K562 (cell line): ENCODE data around the gene ATF4. TPM values are rescaled to one million over a fixed set of nuclear protein-coding genes. Genes with fewer than 3 reads are reported as not detected.
A peak's percentile ranks its signal among the peaks of the same experiment; 100 is the strongest.

ENCODE experiments used
- CCNT2 ChIP-seq: IDR thresholded peaks from 2 replicates; pipeline ENCODE4 v1.6.1; 2011; ENCODE audit warnings: borderline replicate concordance, low read depth, mild to moderate bottlenecking, moderate library complexity, mixed read lengths, low read length; ENCODE audit not compliant: insufficient read length; ENCODE audit errors: extremely low read depth
- CXXC5 ChIP-seq: fragments of 250-450 bp; sonication (Bioruptor Pico); IDR thresholded peaks from 2 replicates; pipeline ENCODE4 v1.8.0; 2022; ENCODE audit warnings: inconsistent platforms, mild to moderate bottlenecking, moderate library complexity
- DDX20 ChIP-seq: fragments of 450-650 bp; IDR thresholded peaks from 2 replicates; pipeline ENCODE4 v1.6.1; 2016; ENCODE audit warnings: missing genetic modification characterization, low read depth, mild to moderate bottlenecking, missing compliant biosample characterization, moderate library complexity
- EP300 ChIP-seq: IDR thresholded peaks from 2 replicates; pipeline ENCODE4 v1.6.1; 2012; ENCODE audit warnings: low read length, improper control_type of control experiment
- L3MBTL2 ChIP-seq: fragments of 450-650 bp; IDR thresholded peaks from 2 replicates; pipeline ENCODE4 v1.6.1; 2016; ENCODE audit warnings: mild to moderate bottlenecking, moderate library complexity
- POLR2G ChIP-seq: fragments of 200-400 bp; formaldehyde crosslinking; IDR thresholded peaks from 2 replicates; pipeline ENCODE4 v1.6.1; 2017; ENCODE audit warnings: low read depth, mild to moderate bottlenecking, antibody characterized with exemption, low read length, moderate library complexity
- PRPF4 ChIP-seq: fragments of 200-400 bp; formaldehyde crosslinking; IDR thresholded peaks from one replicate; pipeline ENCODE4 v1.6.1; 2017; ENCODE audit warnings: low read length, low read depth, mild to moderate bottlenecking; ENCODE audit not compliant: insufficient read depth, poor library complexity, severe bottlenecking
- SMARCE1 ChIP-seq: fragments of 450-650 bp; IDR thresholded peaks from 2 replicates; pipeline ENCODE4 v1.7.1; 2016; ENCODE audit warnings: mild to moderate bottlenecking
- SRSF3 ChIP-seq: fragments of 200-400 bp; formaldehyde crosslinking; IDR thresholded peaks from 2 replicates; pipeline ENCODE4 v1.6.1; 2016; ENCODE audit warnings: mild to moderate bottlenecking, low read length, moderate library complexity; ENCODE audit not compliant: insufficient read depth
- polyA plus RNA-seq, 8 experiments: library from polyadenylated mRNA; depleted of rRNA in 4 of 8; stranded (reverse) in 5 of 8; unstranded in 3 of 8; fragments of >200 nt; fragmentation: Nextera tagmentation in 2 of 8; fragmentation: Illumina TruSeq in 1 of 8; extraction: Ambion mirVana in 2 of 8; extraction: Trizol in 1 of 8; gene quantifications; 2 replicates each; pipeline versions ENCODE4 v1.2.1 to v1.2.3, GENCODE V29; 2011 to 2014; ENCODE audit warnings: inconsistent platforms in 1 of 8, missing spikeins in 1 of 8
- total RNA-seq, 7 experiments: library from RNA; depleted of rRNA in 6 of 7; stranded (reverse); fragments of >200 nt in 6 of 7; fragmentation: Illumina TruSeq in 2 of 7; extraction: Trizol in 2 of 7; gene quantifications; 2 replicates each; pipeline versions ENCODE4 v1.2.1 to v1.2.3, GENCODE V29; 2011 to 2021; ENCODE audit warnings: low replicate concordance in 1 of 7
- TF ChIP-seq, protein P1 (sequence below): fragments of 450-650 bp; IDR thresholded peaks from 2 replicates; pipeline ENCODE4 v1.6.1; 2016; ENCODE audit warnings: mild to moderate bottlenecking, moderate library complexity
- TF ChIP-seq, protein P2 (sequence below): fragments of 150-350 bp; conservative IDR thresholded peaks from 2 replicates; pipeline ENCODE4 v1.6.1; 2014; ENCODE audit warnings: low read length
- TF ChIP-seq, protein P3 (sequence below): sonication (generic); formaldehyde crosslinking; IDR thresholded peaks from 2 replicates; pipeline ENCODE4 v1.8.1; 2022; ENCODE audit warnings: missing genetic modification reagents

Gene ATF4
- total and polyA plus RNA-seq, 9 of the 15 experiments (the other 6 are each of a cell fraction or from before 2014, with no cell fraction given) = 93.1 to 723 (median 355) TPM

DNA sequence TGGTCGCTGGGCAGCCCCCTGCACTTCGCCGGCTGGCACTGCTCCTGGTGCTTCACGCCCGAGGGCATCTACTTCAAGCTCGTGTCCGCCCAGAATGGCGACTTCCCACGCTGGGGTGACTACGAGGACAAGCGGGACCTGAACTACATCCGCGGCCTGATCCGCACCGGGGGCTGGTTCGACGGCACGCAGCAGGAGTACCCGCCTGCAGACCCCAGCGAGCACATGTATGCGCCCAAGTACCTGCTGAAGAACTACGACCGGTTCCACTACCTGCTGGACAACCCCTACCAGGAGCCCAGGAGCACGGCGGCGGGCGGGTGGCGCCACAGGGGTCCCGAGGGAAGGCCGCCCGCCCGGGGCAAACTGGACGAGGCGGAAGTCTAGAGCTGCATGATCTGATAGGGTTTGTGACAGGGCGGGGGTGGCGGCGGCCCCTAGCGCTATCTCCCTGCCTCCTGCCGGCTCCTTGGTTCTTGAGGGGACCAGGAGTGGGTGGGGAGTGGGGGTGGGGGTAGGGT is 31.7 kb upstream of the ATF4 start (continued):
- TF ChIP-seq, protein P1, sequence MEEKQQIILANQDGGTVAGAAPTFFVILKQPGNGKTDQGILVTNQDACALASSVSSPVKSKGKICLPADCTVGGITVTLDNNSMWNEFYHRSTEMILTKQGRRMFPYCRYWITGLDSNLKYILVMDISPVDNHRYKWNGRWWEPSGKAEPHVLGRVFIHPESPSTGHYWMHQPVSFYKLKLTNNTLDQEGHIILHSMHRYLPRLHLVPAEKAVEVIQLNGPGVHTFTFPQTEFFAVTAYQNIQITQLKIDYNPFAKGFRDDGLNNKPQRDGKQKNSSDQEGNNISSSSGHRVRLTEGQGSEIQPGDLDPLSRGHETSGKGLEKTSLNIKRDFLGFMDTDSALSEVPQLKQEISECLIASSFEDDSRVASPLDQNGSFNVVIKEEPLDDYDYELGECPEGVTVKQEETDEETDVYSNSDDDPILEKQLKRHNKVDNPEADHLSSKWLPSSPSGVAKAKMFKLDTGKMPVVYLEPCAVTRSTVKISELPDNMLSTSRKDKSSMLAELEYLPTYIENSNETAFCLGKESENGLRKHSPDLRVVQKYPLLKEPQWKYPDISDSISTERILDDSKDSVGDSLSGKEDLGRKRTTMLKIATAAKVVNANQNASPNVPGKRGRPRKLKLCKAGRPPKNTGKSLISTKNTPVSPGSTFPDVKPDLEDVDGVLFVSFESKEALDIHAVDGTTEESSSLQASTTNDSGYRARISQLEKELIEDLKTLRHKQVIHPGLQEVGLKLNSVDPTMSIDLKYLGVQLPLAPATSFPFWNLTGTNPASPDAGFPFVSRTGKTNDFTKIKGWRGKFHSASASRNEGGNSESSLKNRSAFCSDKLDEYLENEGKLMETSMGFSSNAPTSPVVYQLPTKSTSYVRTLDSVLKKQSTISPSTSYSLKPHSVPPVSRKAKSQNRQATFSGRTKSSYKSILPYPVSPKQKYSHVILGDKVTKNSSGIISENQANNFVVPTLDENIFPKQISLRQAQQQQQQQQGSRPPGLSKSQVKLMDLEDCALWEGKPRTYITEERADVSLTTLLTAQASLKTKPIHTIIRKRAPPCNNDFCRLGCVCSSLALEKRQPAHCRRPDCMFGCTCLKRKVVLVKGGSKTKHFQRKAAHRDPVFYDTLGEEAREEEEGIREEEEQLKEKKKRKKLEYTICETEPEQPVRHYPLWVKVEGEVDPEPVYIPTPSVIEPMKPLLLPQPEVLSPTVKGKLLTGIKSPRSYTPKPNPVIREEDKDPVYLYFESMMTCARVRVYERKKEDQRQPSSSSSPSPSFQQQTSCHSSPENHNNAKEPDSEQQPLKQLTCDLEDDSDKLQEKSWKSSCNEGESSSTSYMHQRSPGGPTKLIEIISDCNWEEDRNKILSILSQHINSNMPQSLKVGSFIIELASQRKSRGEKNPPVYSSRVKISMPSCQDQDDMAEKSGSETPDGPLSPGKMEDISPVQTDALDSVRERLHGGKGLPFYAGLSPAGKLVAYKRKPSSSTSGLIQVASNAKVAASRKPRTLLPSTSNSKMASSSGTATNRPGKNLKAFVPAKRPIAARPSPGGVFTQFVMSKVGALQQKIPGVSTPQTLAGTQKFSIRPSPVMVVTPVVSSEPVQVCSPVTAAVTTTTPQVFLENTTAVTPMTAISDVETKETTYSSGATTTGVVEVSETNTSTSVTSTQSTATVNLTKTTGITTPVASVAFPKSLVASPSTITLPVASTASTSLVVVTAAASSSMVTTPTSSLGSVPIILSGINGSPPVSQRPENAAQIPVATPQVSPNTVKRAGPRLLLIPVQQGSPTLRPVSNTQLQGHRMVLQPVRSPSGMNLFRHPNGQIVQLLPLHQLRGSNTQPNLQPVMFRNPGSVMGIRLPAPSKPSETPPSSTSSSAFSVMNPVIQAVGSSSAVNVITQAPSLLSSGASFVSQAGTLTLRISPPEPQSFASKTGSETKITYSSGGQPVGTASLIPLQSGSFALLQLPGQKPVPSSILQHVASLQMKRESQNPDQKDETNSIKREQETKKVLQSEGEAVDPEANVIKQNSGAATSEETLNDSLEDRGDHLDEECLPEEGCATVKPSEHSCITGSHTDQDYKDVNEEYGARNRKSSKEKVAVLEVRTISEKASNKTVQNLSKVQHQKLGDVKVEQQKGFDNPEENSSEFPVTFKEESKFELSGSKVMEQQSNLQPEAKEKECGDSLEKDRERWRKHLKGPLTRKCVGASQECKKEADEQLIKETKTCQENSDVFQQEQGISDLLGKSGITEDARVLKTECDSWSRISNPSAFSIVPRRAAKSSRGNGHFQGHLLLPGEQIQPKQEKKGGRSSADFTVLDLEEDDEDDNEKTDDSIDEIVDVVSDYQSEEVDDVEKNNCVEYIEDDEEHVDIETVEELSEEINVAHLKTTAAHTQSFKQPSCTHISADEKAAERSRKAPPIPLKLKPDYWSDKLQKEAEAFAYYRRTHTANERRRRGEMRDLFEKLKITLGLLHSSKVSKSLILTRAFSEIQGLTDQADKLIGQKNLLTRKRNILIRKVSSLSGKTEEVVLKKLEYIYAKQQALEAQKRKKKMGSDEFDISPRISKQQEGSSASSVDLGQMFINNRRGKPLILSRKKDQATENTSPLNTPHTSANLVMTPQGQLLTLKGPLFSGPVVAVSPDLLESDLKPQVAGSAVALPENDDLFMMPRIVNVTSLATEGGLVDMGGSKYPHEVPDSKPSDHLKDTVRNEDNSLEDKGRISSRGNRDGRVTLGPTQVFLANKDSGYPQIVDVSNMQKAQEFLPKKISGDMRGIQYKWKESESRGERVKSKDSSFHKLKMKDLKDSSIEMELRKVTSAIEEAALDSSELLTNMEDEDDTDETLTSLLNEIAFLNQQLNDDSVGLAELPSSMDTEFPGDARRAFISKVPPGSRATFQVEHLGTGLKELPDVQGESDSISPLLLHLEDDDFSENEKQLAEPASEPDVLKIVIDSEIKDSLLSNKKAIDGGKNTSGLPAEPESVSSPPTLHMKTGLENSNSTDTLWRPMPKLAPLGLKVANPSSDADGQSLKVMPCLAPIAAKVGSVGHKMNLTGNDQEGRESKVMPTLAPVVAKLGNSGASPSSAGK = peak; percentile 48
- TF ChIP-seq CXXC5 (CRISPR knock-in tag) (peak; percentile 35), EP300 (peak; percentile 53; the same call in 1 of the 2 replicates), PRPF4 (no peak), SMARCE1 (no peak), POLR2G (peak; percentile 63), L3MBTL2 (peak; percentile 36; the same call in 1 of the 2 replicates), DDX20 (no peak), SRSF3 (no peak), CCNT2 (peak; percentile 27)
- TF ChIP-seq, protein P2, sequence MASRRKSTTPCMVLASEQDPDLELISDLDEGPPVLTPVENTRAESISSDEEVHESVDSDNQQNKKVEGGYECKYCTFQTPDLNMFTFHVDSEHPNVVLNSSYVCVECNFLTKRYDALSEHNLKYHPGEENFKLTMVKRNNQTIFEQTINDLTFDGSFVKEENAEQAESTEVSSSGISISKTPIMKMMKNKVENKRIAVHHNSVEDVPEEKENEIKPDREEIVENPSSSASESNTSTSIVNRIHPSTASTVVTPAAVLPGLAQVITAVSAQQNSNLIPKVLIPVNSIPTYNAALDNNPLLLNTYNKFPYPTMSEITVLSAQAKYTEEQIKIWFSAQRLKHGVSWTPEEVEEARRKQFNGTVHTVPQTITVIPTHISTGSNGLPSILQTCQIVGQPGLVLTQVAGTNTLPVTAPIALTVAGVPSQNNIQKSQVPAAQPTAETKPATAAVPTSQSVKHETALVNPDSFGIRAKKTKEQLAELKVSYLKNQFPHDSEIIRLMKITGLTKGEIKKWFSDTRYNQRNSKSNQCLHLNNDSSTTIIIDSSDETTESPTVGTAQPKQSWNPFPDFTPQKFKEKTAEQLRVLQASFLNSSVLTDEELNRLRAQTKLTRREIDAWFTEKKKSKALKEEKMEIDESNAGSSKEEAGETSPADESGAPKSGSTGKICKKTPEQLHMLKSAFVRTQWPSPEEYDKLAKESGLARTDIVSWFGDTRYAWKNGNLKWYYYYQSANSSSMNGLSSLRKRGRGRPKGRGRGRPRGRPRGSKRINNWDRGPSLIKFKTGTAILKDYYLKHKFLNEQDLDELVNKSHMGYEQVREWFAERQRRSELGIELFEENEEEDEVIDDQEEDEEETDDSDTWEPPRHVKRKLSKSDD = no peak
- TF ChIP-seq, protein P3, sequence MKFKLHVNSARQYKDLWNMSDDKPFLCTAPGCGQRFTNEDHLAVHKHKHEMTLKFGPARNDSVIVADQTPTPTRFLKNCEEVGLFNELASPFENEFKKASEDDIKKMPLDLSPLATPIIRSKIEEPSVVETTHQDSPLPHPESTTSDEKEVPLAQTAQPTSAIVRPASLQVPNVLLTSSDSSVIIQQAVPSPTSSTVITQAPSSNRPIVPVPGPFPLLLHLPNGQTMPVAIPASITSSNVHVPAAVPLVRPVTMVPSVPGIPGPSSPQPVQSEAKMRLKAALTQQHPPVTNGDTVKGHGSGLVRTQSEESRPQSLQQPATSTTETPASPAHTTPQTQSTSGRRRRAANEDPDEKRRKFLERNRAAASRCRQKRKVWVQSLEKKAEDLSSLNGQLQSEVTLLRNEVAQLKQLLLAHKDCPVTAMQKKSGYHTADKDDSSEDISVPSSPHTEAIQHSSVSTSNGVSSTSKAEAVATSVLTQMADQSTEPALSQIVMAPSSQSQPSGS (CRISPR knock-in tag) = no peak
